RWPE1 (cell line): ENCODE results near the gene C1orf159.
"Not testable (repeated sequence)": the region's sequence is repeated elsewhere in the genome, so short reads cannot be mapped to it uniquely, and the experiment has no call there.

ENCODE experiments used
- CTCF ChIA-PET: fragments of 350-600 bp; sonication (Branson Sonifier 250); formaldehyde crosslinking; extraction: SDS; loops from one replicate; lab custom pipeline; 2021; lab: Yijun Ruan, JAX
- POLR2A ChIA-PET: fragments of 400-600 bp; formaldehyde crosslinking; extraction: SDS; loops from one replicate; lab custom pipeline; 2020; ENCODE audit warnings: antibody characterized with exemption; ENCODE audit not compliant: low non-redundant PET; lab: Yijun Ruan, JAX
- DNase-seq: peaks from one replicate; pipeline ENCODE4 v3.0.0; 2012; ENCODE audit warnings: low spot score
- H3K27ac ChIP-seq: fragments of 450-650 bp; 2 replicates; pipeline ENCODE4 v1.5.1; 2017
- CTCF ChIP-seq: fragments of 450-650 bp; conservative IDR thresholded peaks from 2 replicates; pipeline ENCODE4 v1.5.1; 2017; ENCODE audit warnings: low read depth, mild to moderate bottlenecking

The C1orf159 gene

GRCh38 chr1:1098681-1099421 lies 17.0 kb downstream of the C1orf159 start:
- TF ChIP-seq CTCF, result no peak
- ChIA-PET POLR2A (no interaction called here), CTCF (interaction anchor here (1.9 kb wide), 1 partner anchor 23 kb away, joined by 10 read pairs; no protein-coding TSS in a partner anchor)
- no peak for DNase-seq
- H3K27ac ChIP-seq, result no peak overlapping the region

DNA sequence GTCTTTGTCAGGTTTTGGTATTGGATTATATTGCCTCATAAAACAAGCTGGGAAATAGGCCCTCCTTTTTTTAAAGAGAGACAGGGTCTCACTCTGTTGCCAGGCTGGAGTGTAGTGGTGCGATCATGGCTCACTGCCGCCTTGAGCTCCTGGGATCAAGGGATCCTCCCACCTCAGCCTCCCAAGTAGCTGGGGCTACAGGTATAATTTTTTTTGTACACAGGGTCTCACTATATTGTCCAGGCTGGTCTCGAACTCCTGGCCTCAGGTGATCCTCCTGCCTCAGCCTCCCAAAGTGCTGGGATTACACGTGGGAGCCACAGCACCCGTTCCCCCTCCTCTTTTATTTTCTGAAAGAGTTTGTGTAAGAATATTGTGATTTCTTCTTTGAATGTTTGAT lies 19.8 kb downstream of the C1orf159 start:
- H3K27ac ChIP-seq, POLR2A ChIA-PET, CTCF ChIA-PET, DNase-seq: not testable (repeated sequence)

DNA sequence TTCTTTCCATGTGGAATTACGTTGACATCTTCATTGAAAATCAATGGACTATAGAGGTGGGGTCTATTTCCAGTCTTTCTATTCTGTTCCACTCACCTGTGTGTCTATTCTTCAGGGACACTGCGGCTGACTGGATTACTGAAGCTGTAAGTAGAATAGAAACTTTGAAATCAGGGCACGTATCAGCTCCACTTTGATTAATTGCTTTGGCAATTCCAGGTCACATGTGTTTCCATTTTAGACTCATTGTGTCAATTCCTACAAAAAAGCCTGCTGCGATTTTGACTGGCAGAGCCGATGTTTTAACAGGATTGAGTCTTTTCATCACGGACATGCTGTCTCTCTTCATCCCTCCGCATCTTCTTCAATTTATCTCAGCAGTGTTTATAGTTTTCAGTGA lies 20.9 kb downstream of the C1orf159 start:
- H3K27ac ChIP-seq, result no peak overlapping the region
- ChIA-PET CTCF (no interaction called here), POLR2A (no interaction called here)
- DNase-seq, result no peak
- no peak for TF ChIP-seq CTCF

- no peak for DNase-seq
- CTCF ChIA-PET, result no interaction called here
- H3K27ac ChIP-seq, result no peak overlapping the region
- POLR2A ChIA-PET, result no interaction called here
- TF ChIP-seq CTCF, result no peak
Measured at GRCh38 chr1:1093610-1093943, 22.3 kb downstream of the C1orf159 start.

DNA sequence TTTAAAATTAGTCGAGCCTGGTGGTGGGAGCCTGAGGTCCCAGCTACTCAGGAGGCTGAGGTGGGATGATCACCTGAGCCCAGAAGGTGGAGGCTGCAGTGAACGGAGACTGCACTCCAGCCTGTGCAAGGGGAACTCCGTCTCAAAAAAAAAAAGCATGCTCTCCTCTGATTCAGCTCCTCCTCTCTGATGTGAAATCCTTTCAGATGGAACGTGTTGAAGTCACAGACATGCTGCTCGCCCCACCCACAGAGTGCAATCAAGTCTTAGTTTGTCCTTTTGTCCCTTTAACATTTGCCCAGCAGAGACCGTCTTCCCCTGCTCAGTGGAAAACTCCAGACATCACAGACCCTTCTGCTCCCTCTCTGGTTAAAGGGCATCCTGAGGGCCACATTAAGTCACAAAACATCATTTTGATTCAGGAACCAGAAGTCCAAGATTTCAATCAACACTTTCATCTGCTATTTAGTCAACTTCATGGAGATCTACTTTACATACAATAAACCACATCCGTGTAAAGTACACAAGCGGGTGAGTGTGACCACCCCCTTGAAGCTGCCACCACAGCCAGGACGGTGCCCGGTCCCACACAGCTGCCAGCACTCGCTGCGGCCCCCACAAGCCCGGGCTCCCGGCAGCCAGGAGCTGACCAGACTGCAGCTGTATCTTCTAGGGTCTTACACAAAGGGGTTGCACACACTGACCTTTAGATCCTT lies 22.8 kb downstream of the C1orf159 start:
- ChIA-PET POLR2A (no interaction called here), CTCF (interaction anchor here (0.6 to 1.2 kb wide), 3 partner anchors 11 to 108 kb away, joined by 3 to 5 read pairs (median 3); partner anchors contain the start of gene ISG15)
- no peak for TF ChIP-seq CTCF
- no peak overlapping the region for H3K27ac ChIP-seq
- DNase-seq, result no peak

DNA sequence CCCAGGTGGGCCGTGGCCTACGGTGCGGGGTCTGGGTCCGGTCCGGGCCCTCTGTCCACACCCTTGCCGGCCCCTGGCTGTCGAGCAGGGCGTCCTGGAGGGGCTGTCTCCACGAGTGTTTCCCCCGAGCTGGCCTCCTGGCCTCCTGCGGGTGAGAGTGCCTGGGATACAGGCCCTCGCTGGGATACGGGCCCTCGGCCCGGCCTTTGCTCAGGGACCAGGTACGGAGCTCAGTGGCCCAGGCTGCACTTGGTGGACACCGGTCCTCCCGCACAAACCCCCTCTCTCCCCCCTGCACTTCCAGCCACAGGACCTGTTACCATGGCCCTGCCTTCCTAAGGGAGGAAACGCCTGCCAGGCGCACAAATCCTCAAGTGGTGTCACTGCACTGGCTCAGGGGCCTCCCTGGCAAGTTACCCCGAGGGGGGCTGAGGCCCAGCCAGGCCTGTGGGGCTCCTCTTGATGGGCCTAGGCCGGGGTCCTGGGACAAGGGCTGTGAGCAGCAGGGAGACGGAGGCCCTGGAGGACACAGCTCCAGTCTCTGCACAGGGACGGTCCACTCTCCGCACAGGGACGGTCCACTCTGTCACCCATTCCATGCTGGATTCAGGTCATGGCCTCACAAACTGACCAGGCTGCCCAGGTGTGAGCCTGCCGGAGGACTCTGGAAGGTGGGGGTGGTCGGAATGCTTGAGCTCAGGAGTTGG lies 23.6 kb downstream of the C1orf159 start:
- no peak overlapping the region for H3K27ac ChIP-seq
- no peak for DNase-seq
- ChIA-PET CTCF (interaction anchor here (0.6 to 1.2 kb wide), 4 partner anchors 10 to 108 kb away, joined by 3 to 5 read pairs (median 3); partner anchors contain the start of gene ISG15), POLR2A (no interaction called here)
- TF ChIP-seq CTCF, result no peak
